ENCODE data around the gene SDR42E1.
"Not testable (repeated sequence)": the region's sequence is repeated elsewhere in the genome, so short reads cannot be mapped to it uniquely, and the experiment has no call there.

SDR42E1 gene

DNA sequence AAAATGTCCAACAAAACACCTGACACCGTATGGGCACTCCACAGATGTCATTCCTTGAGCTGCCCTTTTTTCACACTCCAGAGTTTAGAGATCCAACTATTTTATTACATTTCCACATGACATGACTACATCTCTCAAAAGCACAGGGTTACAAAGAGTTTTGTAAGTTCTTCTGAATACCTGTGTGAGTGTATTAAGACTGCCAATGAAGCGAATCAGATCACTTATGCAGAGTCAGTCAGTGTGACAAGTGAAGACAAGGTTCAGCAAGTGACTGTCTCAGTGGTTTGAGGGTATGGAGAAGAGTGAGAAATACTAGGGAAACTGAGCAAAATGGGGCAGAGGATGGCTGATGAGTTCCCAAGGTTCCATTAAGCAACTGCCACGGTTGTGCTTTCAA is 8.4 kb downstream of the SDR42E1 start:
- DNase-seq = no peak

DNA sequence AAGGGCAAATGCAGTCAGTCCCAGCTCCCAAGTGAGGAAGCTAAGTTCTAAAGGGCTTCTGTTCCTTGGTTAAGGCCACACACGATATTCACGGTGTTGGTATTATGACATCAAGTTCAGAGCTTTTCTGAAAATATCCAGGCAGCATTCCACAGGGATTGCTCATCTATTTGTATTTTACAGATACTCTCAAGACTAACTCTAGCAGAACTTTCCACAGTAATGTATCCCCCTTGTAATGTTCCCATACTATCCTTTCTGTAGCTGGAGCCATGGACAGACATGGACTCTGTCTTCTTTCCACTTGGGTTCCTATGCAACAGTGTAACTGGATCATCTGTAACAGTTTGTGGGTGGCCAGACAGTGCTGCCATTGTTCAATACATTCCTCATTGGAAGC is 13.5 kb downstream of the SDR42E1 start:
- peak; percentile 87 for DNase-seq

DNA sequence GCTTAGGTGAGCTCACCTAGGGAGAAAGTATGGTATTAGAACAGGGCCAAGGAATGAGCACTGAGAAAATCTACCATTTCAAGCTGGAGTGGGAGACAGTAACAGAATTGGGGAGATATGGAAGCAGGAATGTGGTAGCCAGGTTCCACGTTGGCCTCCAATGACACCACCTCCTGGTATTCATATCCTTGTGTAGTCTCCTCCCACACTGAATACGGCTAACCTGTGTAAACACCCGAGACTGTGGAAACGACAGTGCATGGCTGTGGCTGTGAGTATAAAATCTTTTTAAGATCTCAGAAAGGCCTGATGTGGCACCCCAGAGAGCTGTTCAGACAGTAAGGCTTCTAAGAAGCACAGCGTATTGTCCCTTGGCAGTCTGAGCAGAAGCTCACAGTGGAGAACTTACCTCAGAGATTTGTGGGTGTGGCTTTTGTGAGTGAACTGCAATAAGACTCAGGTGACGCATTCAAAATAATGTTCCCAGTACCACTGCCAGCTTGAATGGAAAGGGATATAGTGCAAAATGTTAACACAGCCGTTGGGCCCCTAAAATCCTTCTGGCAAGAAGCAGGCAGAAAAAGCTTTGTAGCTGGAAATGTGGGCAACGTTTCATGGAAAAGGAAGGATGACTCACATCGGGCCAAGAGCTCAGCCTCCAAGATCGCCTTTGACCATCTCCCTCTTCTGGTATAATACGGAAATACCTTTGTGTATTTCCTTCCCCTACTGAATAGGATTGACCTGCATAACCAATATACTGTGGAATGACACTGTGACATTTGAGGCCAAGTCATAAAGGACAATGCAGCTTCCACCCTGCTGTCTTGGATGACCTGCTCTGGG is 14.4 kb downstream of the SDR42E1 start:
- peak; percentile 67 for DNase-seq

DNA sequence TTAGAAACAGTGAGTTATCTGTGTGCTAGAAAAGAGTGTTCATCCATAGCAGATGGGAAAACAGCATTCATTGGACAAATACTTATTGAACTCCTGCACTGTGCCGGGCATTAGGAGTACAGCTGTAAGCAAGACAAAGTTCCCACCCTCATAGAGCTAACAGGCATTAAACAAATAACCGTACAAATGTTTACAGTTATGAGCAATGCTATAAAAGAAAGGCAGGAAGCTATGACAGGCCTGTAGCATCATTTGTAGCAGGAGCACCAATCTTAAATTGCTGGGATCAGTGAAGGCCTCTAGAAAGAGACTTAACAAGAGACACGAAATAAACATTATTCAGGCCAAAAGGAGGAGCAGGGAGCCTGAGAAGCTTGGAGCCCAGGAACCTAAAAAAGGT is 15.6 kb downstream of the SDR42E1 start:
- no peak for DNase-seq

DNA sequence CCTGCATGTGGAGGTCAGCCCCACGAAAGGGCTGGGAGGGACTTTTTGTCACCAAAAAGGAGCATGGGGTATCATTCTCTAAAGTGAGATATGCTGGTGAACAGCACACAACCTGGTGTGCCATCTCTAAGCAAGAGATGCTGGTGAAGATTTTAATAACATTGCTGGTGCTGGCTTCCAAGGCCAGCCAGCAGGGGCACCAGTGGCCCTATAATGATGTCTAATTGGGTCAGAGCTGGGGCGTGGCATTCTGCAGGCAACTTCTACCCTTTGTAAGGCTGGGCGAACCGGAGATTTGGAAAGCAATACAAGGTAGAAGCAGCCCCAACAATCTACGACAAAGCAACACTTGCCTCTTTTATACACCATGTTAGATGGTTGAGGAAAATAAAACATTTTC is 16.8 kb downstream of the SDR42E1 start:
- DNase-seq = no peak

DNA sequence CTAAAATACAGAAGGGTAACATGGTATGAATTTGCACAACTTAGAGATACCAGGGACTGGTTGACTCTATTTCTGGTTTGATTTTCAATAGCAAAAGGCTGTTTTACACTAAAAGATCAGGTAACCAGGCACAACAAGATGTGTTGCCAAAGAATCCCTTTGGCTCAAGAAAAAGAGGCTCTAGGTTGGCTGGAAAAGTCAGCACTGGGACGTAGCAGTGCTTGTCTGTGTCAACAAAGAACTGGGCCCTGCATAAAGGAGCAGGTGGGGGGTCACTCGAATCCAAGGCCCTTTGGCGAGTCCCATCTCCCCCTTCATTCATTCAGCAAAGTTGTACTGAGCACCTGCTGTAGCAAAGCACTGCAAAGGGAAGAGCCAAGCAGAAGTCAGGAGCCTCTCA is 18.4 kb downstream of the SDR42E1 start:
- DNase-seq = no peak

DNA sequence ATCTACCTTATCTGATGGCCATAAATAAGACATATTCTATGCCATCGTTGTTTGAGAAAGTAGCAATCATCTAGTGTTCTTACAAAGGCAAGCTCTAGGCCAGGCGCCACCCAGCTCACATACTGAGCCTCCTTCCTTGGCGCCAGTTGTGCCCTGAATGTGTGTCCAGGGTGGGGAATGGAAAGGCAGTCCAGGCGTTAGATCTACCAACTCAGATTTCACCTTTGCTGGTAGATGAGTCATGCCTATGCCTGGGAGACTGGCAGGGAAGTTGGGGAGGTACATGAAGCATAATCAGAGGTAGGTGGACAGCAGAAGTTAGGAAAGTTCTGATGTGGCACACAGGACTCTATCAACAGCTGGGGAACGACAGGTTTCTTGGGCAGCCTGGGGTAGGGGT is 23.6 kb downstream of the SDR42E1 start:
- DNase-seq = no peak

DNA sequence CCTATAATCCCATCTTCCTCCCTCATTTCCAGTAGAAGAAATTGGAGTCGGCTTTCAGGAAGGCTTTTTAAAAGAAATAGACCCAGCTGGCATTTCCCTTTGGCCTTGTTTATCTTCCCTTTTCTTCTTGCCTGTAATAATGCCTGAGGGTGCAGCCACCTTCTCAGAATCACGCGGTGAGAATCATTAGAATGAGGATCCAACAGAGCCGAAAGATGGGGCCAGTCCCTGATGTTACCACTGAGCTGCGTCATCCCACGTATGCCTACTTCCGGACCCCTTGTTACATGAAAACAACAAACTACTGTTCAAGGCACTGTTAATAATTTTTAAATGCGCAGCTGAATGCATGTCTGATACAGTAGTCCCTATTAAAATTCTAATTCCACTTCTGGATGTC is 24.1 kb downstream of the SDR42E1 start:
- DNase-seq = no peak

DNA sequence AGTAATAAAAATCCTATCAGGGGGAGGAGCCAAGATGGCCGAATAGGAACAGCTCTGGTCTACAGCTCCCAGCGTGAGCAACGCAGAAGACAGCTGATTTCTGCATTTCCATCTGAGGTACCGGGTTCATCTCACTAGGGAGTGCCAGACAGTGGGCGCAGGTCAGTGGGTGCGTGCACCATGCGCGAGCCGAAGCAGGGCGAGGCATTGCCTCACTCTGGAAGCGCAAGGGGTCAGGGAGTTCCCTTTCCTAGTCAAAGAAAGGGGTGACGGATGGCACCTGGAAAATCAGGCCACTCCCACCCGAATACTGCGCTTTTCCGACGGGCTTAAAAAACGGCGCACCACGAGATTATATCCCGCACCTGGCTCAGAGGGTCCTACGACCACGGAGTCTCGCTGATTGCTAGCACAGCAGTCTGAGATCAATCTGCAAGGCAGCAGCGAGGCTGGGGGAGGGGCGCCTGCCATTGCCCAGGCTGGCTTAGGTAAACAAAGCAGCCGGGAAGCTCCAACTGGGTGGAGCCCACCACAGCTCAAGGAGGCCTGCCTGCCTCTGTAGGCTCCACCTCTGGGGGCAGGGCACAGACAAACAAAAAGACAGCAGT is 33.8 kb downstream of the SDR42E1 start:
- not testable (repeated sequence) for DNase-seq

DNA sequence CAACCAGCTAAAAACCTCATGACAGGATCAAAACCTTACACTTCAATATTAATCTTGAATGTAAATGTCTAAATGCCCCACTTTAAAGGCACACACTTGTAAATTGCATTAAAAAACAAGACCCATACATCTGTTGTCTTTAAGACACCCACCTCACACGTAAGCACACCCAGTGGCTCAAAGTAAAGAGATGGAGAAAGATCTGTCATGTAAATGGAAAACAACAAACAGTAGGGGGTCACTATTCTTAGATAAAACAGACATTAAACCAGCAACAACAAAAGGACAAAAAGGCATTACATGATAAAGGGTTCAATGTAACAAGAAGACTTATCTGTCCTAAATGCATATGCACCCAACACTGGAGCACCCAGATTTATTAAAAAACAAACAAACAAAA is 35.6 kb downstream of the SDR42E1 start:
- no peak for DNase-seq

DNA sequence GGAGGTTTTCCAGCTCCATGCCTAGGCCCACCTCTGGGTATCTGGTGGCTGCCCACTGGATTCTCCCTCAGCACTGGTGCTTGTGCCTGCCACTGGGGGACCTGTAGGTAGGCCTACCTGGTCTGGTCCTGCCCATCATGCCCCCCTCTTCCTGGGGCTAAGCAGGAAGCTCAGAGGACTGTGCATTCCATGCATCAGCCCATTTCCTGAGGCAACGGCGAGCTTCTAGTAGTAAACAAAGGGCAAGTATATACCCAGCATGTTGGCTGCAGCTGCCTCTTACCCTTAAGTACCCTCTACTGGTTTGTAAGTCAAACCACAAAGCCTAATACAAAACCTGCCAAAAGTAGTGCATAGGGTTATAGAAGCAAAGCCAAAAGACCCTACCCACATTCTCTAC is 37.5 kb downstream of the SDR42E1 start:
- DNase-seq = no peak

DNA sequence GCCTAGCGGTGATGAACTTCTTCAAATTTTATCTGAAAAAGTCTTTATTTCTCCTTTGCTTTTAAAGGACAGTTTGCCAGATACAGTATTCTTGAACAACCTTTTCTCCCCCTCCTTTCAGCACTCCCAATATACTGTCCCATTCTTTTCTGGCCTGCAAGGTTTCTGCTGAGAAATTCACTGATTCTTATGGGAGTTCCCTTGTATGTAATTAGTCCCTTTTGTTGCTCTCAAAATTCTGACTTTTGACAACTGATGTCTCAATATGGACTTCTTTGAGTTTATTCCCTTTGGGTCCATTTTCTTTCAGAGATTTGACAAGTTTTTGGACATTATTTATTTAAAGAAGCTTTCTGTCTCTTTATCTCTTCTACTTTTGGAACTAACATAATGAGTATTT is 39.4 kb downstream of the SDR42E1 start:
- no peak for DNase-seq

DNA sequence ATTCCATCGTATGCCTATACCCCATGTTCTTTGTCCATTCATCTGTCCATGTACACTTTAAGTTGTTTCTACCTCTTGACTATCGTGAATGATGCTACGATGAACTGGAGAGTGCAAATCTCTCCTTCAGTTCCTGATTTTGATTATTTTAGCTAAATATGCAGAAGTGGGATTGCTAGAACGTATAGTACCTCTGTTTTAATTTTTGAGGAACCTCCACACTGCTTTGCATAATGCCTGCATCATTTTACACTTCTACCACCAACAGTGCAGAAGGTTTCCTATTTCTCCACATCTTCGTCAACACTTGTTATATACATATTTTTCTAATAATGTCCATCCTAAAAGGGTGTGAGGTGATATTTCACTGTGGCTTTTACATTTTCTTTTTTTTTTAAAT is 43.9 kb downstream of the SDR42E1 start:
- DNase-seq = no peak

DNA sequence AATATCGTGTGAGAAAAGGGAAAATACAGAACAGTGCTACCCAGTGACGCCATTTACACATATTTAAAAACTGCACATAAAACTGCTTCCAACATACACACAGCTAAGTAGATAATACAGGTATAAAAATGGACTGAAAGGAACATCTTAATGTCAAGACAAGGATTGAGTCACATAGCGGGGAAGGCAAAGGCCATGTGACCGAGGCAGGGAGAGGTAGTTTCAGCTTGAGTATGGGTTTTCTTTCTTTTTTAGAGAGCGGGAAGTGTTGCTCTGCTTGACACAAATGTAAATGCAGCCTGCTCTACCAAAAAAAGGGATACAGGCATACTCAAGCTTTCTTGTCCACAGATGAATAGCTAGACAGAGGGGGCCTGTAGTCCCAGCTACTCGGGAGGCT is 46.5 kb downstream of the SDR42E1 start:
- DNase-seq = no peak

DNA sequence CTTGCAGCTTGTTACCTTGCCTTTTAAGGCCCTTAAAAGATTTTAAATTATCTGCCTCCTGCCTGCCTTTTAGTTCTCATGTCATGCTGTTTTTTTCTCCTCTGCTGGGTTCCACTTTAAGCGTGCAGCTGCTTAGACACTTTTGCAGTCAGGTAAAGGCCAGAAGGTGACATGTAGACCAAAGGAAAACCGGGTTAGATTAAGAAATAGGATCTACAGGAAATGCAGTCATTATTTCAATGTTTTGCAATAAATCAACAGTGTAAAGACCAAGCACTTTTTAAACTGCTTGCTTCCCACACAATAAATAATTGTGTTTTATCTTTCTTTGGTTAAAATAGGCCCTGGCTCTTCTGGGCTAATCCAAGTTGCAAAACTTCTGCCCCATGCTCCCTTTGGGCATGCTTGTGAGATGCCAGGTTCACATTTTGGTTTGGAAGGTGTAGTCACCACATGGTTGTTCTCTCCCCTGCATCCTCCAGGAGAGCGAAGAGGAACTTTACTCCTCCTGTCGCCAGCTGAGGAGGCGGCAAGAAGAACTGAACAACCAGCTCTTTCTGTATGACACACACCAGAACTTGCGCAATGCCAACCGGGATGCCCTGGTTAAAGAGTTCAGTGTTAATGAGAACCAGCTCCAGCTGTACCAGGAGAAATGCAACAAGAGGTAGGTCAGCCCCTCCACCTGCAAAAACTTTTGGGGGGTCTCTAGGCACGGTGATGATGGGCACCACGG is 54.9 kb downstream of the SDR42E1 start:
- no peak for DNase-seq

DNA sequence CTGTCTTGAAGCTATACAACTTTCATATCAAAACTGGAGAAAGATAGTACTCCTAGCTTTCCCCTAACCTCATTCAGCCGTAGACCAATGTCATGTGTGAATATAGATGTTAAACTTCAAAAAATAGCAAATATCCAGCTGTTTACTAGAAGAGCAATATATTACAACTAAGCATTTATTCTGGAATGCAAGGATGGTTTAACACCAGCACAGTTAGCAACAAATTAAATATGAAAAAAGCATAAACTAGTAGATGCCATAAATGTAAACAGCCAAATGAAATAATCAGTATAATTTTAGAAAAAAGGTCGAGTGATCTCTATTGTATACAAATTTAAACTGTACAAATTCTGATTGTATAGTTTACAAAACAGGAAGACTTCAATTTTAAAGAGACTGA is 59.7 kb downstream of the SDR42E1 start:
- DNase-seq = no peak

DNA sequence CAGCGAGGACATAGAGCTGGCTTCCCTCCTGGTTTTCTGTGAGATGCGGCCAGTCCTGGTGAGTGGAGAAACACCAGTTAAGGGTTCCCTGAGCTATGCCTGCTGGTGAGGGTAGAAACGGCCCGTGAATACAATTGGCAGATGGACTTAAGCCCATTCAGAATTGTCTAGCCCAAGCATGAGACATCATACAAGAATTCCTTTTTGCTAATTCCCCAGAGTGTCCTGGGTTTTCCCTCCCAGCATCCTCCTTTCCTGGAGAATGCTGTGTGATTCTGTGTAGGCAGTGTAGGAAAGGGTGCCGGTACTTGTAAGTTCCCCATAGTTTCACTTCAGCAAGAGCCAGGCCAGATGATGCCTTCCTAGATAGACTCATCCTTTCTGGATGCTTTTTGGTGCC is 65.1 kb downstream of the SDR42E1 start:
- peak; percentile 79 for DNase-seq

DNA sequence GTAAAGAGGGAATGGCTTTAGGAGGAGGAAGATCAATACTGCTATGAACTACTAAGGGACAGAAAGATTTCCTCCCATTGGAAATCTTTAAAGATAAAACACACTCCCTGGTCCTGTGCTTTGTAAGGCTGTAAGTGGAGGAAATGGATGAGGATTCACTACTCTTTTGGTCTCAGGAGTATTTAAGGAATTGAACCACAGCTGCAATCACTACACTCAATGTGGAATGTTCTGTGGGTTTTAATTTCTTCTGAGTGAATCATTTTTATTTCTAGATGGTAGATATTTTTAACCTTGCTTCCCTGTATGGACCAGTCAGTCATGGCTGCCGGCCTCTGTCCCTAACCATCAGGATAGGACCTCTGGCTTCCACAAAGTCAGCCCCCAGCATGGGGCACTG is 65.6 kb downstream of the SDR42E1 start:
- DNase-seq = peak; percentile 78

DNA sequence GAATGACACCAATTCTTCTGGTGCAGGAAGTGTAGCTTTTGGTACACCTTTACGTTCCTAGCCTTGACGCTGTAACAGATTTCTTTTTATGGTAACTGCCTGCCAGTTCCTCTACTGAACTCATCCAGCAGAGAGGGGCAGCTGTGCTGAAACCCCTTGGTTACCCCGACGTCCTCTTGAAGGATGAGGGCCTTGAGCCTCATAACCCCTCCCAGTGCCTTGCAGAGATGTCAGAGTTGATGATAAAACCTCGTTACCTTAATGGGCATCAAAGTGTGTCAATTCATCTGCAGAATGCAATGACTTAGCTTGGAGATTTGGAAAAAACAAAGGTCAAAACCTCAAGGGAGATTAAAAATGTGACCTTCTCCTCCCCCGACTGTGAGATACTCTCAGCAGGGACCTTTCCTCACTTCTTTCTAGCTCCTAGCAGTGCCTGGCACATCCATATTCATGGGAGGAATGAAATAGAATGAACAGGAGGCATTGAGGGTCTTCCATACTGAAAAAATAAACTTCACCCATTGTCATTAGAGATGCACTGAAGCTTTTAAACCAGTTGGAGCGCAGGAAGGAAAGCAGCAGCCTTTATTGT is 69.2 kb downstream of the SDR42E1 start:
- no peak for DNase-seq

DNA sequence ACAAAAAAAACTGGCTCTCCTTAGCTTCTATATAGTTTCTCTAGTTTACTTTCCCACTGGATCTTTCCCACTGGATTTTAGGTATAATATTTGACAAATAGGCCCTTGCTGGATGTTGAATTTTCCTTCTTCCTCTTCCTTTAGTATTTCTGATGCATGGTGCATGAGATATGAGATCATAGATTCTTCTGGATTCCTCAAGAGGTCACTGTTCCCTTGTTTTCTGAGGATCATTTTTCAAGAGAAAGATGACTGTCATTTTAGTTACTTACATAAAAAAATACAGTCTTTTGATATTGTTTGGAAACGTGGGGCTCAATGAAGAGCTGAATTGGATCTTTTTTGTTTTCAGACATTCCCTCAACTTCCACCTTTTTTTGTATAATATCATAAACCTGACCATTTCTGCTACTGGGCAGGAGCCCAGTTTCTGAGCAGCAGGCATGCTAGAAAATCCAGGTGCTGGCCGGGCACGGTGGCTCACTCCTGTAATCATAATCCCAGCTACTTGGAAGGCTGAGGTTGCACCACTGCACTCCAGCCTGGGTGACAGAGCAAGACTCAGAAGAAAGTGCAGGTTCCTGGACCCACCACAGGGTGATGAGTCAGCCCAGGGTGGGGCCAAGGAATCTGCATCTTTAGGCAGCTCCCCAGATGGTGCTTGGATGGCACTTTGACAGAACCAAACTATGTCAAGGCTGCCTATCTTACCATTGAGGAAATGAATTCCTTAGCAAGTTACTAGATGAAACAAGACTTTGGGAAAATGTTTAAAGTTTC is 70.3 kb downstream of the SDR42E1 start:
- DNase-seq = peak; percentile 65

DNA sequence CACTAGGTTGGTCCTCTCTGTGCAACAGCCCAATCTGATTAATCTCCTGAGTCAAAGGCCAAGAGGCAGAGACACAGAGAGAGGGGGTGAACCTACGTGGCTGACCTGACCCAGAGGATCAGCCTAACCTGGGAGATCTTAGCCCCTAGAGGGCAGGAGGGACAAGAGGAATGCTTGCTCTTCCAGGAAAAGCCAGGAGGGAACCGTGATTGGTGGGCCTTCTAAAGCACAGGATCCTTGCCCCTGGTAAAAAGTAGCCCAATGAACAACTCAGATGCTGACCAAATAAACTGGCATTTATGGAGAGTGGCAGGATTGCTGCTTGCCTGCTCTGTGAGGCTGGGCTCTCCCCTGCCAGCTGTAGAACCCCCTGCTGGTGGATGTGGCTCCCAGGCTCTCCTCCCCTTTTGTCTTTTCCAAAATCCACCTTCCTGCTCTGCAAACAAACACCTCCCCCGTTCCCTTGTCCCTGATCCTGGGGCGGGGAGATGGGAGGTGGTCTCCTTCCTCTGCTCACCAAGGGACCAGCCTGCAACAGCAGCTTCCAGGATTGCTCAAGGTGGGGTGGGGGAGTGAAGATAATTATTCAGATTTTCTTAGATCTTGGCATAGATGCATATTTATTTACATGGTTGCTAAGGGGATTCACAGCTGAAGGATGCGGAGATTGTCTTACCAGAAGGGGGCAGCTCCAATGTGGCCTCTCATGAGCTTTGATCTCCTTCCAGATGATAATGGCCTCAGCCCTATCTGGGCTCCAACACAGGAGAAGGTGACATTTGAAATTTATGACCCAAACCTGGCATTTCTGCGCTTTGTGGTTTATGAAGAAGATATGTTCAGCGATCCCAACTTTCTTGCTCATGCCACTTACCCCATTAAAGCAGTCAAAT is 71.9 kb downstream of the SDR42E1 start:
- no peak for DNase-seq
